K562 (cell line): ENCODE results near the gene ARHGEF16. TPM values are rescaled to one million over a fixed set of nuclear protein-coding genes. Genes with fewer than 3 reads are reported as not detected.

Experiments used
- CEBPB ChIP-seq: fragments of 450-650 bp; IDR thresholded peaks from 2 replicates; pipeline ENCODE4 v1.6.1; 2016; ENCODE audit warnings: missing genetic modification characterization, missing compliant biosample characterization
- EP300 ChIP-seq: IDR thresholded peaks from 2 replicates; pipeline ENCODE4 v1.6.1; 2012; ENCODE audit warnings: low read length, improper control_type of control experiment
- FOXJ2 ChIP-seq: fragments of 200-800 bp; sonication (Bioruptor generic); IDR thresholded peaks from 2 replicates; pipeline ENCODE4 v1.6.1; 2016; ENCODE audit warnings: missing genetic modification characterization, missing compliant biosample characterization
- HSF4 ChIP-seq: fragments of 250-450 bp; sonication (Bioruptor Pico); IDR thresholded peaks from 2 replicates; pipeline ENCODE4 v2.1.2; 2022; ENCODE audit warnings: mild to moderate bottlenecking, moderate library complexity, borderline replicate concordance
- POLR2G ChIP-seq: fragments of 200-400 bp; formaldehyde crosslinking; IDR thresholded peaks from 2 replicates; pipeline ENCODE4 v1.6.1; 2017; ENCODE audit warnings: low read depth, mild to moderate bottlenecking, antibody characterized with exemption, low read length, moderate library complexity
- RBM39 ChIP-seq: fragments of 200-400 bp; formaldehyde crosslinking; optimal IDR thresholded peaks from 2 replicates; pipeline ENCODE3; 2018; ENCODE audit warnings: low read depth, low read length
- REST ChIP-seq, 2 experiments: fragments of 450-650 bp; formaldehyde crosslinking in 1 of 2; IDR thresholded peaks; 2 replicates each; pipeline versions ENCODE4 v1.4.0 to v1.6.1; 2014 to 2020; ENCODE audit warnings: mild to moderate bottlenecking in 2 of 2, borderline replicate concordance in 1 of 2, low read depth in 1 of 2
- SMC3 ChIP-seq: conservative IDR thresholded peaks from 2 replicates; pipeline ENCODE4 v1.6.1; 2011; ENCODE audit warnings: low read depth, low read length, improper control_type of control experiment; ENCODE audit not compliant: insufficient read depth
- SRF ChIP-seq, 2 experiments: fragments of 250-450, 450-650 bp in 1 of 2; sonication (Bioruptor Pico) in 1 of 2; sonication (generic) in 1 of 2; formaldehyde crosslinking; IDR thresholded peaks; 2 replicates each; pipeline versions ENCODE4 v1.5.0 to v1.5.1; 2020 to 2022; ENCODE audit warnings: mild to moderate bottlenecking in 1 of 2, missing genetic modification reagents in 1 of 2
- TSC22D4 ChIP-seq: fragments of 450-650 bp; IDR thresholded peaks from 2 replicates; pipeline ENCODE4 v1.6.1; 2016; ENCODE audit warnings: missing genetic modification characterization, missing biosample characterization, control low read depth
- ZSCAN29 ChIP-seq: fragments of 450-650 bp; IDR thresholded peaks from 2 replicates; pipeline ENCODE4 v1.6.1; 2017
- polyA plus RNA-seq, 8 experiments: library from polyadenylated mRNA; depleted of rRNA in 4 of 8; stranded (reverse) in 5 of 8; unstranded in 3 of 8; fragments of >200 nt; fragmentation: Nextera tagmentation in 2 of 8; fragmentation: Illumina TruSeq in 1 of 8; extraction: Ambion mirVana in 2 of 8; extraction: Trizol in 1 of 8; gene quantifications; 2 replicates each; pipeline versions ENCODE4 v1.2.1 to v1.2.3, GENCODE V29; 2011 to 2014; ENCODE audit warnings: inconsistent platforms in 1 of 8, missing spikeins in 1 of 8
- total RNA-seq, 7 experiments: library from RNA; depleted of rRNA in 6 of 7; stranded (reverse); fragments of >200 nt in 6 of 7; fragmentation: Illumina TruSeq in 2 of 7; extraction: Trizol in 2 of 7; gene quantifications; 2 replicates each; pipeline versions ENCODE4 v1.2.1 to v1.2.3, GENCODE V29; 2011 to 2021; ENCODE audit warnings: low replicate concordance in 1 of 7

ARHGEF16 gene
- total and polyA plus RNA-seq, 9 of the 15 experiments (the other 6 are each of a cell fraction or from before 2014, with no cell fraction given) = 0.15 to 1.2 (median 0.49) TPM; not detected in 2

GRCh38 chr1:3491291-3492246 is 37.1 kb downstream of the ARHGEF16 start (continued):
- peak; percentile 38; the same call in 1 of the 2 replicates for TF ChIP-seq REST (IDR thresholded peaks at IDR 0.05; ENCODE audit: borderline replicate concordance)
- TF ChIP-seq REST (CRISPR knock-in tag; IDR thresholded peaks at IDR 0.05; ENCODE audit: low read depth) = no peak
- TF ChIP-seq SMC3 = peak; percentile 78
- TF ChIP-seq RBM39 = no peak
- TF ChIP-seq EP300 = no peak
- TF ChIP-seq HSF4 (CRISPR knock-in tag) = no peak
- TF ChIP-seq POLR2G = peak; percentile 20; the same call in 1 of the 2 replicates
- no peak for TF ChIP-seq TSC22D4 (tag)
- no peak for TF ChIP-seq CEBPB (tag)
- no peak for TF ChIP-seq FOXJ2 (tag)
- no peak for TF ChIP-seq ZSCAN29
- no peak for TF ChIP-seq SRF (CRISPR knock-in tag; IDR thresholded peaks at IDR 0.05)
